ENCODE results near the gene TMEM178B.

TMEM178B gene

DNA sequence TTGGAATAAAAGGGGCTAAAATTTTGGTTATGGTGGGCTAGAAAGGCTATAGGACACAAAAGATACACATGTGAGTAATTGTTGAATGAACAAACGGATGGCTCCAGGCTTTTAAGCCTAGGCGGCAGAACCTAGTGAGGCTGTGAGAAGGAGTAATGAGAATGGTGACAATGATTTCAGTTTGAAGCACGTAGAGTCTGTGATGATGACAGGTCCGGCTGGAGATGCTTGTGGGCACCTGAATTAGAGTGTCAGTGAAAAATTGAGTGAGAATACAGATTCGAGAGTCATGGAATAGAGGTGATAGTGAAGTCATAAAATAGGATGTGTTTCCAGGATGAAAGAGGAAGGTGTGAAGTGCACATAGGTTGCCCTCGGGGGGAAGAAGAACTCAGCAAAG, 170.6 kb downstream of the TMEM178B start:
- H3K27ac ChIP-seq = no peak overlapping the region
- DNase-seq (ENCODE audit: low read depth, low spot score) = no peak

DNA sequence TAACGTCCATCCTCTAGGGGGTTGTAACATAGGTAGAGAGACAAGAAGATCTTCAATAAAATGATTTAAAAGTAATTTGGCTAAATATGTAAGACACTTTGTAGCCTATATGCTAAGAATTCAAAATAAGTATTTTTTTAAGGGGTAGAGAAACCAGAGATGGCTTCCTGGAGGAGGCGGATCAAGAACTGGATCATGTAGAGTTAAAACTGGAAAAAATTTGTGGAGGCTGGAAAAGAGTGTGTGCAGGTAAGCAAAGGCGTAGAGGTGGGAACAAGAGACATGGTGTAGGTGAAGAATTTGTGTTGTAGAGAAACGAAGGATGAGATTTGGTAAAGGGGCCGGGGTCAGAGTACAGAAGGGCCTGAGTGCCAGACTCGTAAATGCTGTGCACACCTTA, 172.6 kb downstream of the TMEM178B start:
- no peak for DNase-seq (ENCODE audit: low read depth, low spot score)
- no peak overlapping the region for H3K27ac ChIP-seq

DNA sequence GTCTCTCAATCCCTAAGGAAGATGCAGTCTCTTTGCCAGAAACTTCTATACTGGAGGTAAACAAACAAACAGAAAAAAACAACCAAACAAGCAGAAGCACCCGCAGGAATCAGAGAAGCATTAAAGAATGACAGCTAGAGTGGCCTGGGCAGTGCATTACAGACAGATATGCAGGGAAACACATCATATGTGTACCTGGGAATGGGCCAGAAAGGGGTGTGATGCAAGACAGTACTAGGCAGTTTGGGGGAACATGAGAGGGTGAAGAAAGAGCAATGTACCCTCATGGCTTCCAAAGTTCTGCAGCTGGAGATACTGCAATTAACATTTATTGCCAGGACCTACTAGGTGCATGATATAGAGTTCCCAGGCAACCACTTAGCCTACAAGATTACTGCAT, 177.3 kb downstream of the TMEM178B start:
- no peak for DNase-seq (ENCODE audit: low read depth, low spot score)
- no peak overlapping the region for H3K27ac ChIP-seq

DNA sequence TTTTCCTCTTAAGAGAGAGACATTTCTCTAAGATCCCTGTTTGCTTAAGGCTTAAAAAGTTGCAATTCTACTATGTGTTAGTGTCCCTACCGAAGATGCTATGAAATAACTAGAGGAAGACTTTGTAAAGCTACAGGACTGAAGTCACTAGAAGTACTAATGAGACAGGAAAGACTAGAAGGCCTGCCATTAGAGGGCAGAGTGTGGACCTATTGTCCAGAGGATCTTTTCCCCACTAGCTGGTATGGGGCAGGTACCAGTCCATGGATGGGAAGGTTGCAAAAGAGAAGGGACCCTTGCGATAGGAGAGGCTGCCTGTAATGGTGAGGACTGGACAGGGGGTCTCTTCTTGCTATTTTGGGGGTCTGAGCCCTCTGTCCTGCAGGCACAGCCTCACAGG, 178.1 kb downstream of the TMEM178B start:
- no peak for DNase-seq (ENCODE audit: low read depth, low spot score)
- no peak overlapping the region for H3K27ac ChIP-seq

DNA sequence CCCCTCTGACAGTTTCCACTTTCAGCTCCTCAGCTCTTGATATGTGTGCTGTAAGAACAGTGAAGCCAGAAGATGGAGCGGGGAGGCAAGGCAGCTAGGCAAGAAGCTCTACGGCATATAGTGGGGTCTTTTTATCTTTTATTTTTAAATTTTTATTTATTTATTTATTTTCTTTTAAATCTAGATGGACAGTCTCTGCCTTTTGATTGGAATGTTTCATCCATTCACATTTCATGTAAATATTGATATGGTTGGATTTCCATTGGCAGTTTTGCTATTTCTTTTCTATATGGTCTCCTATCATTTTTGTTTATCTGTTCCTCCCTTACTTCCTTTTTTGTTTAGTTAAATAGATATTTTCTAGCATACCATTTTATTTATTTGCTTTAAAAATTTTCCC, 183.7 kb downstream of the TMEM178B start:
- H3K27ac ChIP-seq = no peak overlapping the region
- no peak for DNase-seq (ENCODE audit: low read depth, low spot score)

DNA sequence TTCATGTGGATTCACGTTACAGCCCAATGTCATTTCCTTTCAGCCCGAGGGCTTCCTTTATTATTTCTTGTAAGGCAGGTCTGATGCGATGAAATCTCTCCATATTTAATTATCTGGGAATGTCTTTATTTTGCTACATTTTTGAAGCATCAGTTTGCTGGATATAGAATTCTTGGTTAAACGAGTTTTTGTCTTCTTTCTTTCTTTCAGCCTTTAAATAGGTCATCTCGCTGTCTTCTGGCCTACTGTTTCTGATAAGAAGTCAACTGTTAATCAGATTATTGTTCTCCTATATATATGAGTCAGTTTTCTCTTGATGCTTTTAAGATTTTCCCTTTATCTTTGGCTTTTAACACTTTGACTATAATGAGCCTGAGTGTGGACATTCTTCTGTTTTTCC, 184.7 kb downstream of the TMEM178B start:
- H3K27ac ChIP-seq = no peak overlapping the region
- no peak for DNase-seq (ENCODE audit: low read depth, low spot score)

DNA sequence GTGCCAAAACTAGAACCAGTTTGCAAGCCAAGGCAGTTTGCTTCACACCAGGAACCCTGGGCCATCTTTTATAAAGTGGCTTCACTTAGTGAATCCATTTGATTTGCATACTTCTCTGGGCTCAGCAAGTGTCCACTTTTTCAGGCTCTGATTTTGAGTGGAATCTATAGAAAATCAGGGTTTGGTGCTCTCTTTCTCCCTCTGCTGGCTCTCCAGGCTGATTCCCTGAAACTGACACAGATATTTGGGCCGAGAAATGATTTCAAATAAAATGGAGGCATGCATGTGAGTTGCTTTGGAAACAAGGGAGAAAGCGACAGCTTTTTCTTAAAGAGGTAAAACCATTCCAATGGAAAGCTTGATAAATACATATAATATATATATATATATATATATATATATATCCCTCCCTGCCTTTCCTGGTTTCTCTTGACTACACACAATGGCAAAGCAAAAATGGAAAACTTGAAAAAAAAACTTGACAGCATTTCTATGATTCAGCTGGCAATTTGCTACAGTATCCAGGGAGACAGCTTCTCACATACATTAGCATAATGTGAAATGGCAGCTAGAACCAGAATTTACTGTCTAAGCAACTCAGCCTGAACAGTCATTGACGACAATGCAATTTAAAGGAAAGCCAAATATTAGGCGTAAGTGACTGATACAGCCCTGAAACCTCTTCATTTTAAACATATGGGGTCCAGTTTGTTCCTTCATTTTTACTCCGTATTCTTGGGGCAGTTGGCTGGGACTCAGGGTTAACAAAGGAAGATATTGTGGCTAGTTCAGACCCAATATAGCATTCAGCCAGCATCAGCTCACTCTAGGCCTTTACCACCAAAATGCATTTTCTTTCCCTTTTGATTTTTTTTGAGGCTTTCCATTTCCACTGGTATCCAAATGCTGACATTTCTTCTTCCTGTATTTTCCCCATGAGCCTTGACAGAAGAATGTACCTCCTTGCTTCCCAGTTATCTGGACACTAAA, 188.5 kb downstream of the TMEM178B start:
- DNase-seq (ENCODE audit: low read depth, low spot score) = no peak
- H3K27ac ChIP-seq = no peak overlapping the region

DNA sequence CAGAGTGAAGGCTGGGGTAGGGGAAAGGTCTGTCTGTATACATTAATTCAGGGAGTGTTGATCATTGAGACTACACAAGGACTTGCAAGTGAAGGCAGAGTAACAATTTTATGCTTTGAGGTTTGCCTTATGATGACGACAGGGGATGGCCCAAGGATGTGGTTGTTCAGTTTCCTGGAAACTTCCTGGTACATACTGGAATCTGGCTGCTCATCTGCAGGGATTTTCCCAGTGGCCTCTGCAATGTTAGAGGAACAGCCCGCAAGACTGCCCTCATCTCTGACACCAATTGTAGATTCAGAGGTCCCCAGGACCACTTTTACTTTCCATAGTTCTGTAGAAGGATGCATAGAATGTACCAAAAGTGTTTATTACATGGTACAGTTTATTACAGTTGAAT, 189.6 kb downstream of the TMEM178B start:
- no peak for DNase-seq (ENCODE audit: low read depth, low spot score)
- H3K27ac ChIP-seq = no peak overlapping the region

DNA sequence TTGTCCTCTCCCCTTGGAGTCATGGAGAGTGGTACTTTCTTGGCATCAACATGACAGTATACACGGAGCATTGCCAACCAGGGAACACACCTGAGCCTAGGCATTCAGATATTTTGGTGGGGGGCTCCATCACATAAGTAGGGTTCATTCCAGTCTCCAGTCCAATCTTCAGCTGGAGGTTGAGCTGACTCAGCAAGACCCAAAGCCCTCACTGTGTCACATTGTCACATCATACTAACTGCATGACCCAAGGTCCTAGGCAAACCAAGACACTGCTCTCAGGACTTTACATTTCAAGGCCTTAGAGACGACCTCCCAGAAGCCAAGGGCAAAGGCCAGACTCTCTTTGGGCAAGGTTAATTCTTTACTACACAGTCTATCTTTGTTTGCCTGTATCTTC, 190.1 kb downstream of the TMEM178B start:
- H3K27ac ChIP-seq = no peak overlapping the region
- no peak for DNase-seq (ENCODE audit: low read depth, low spot score)

DNA sequence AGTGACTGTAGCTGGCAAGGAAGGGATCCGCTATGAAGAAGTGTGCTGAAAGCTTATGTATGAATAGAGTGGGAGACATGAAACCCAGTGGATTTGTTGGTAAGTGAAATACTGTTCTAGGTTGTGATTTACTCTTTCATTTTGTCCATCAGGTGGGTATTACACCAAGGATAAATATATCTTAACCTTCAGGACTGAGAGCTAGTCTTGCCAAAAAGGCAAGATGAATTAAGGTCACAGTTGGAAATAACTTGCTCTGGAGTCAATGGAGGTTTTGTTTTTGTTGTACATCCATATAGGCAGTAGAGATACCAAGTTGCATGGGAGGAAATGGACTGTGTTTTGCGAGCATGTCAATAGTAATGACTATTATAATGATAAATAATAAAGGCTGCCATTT, 190.6 kb downstream of the TMEM178B start:
- no peak overlapping the region for H3K27ac ChIP-seq

DNA sequence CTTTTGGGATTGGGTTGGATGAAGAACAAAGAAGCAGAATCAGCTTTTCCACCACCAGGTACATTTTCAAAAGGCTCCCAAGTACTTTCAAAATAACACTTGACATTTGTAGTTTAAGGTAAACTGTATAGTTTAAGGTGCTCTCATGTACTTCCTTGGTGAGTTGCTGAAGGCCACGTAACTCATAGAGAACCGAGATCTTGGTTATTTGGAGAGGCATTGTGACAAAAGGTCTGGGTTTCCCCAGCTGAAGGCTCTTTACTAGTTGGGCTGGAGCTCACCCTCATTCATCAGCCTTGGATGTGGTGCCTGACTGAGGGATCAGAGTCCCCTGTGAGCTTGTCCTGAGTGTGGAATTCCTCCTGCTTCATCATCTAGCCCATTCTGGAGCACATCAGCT, 191.8 kb downstream of the TMEM178B start:
- DNase-seq (ENCODE audit: low read depth, low spot score) = no peak
- H3K27ac ChIP-seq = no peak overlapping the region

More for the DNA sequence above, 190.6 kb downstream of the TMEM178B start:
- no peak for DNase-seq (ENCODE audit: low read depth, low spot score)

DNA sequence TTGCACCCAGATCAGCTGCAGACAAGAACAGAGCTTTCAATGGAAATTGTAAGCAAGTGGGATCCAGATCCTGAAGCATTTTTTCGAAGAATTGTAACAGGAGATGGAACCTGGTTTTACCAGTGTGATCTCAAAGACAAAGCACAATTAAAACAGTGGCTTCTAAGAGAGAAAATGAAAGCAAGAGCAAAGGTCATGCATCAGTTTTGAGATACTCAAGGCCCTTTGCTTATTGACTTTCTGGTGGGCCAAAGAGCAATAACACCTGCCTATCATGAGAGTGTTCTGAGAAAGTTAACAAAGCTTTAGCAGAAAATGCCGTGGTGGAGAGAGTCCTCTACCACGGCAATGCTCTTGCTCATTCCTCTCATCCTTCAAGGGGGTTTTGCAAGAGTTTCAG, 194.8 kb downstream of the TMEM178B start:
- no peak for DNase-seq (ENCODE audit: low read depth, low spot score)
- H3K27ac ChIP-seq = no peak overlapping the region

DNA sequence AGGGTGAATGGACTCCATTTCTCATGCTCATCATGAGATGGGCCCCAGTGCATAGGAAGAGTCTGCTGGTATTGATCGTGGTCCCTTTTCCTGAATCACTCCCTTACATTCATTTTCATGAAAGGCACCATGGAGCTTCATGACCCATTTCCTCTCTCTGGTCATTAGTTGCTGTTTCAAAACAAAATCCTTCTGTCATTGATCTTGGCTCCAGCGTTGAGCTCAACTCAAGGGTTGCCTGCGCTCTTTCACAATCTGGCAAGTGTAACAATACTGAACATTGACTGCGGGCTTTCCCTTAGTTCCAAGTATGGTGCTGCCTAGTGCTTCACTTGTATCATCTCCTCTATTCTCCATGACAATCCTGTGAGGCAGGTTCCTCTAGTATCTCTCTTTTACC, 197.6 kb downstream of the TMEM178B start:
- no peak for DNase-seq (ENCODE audit: low read depth, low spot score)
- H3K27ac ChIP-seq = no peak overlapping the region

DNA sequence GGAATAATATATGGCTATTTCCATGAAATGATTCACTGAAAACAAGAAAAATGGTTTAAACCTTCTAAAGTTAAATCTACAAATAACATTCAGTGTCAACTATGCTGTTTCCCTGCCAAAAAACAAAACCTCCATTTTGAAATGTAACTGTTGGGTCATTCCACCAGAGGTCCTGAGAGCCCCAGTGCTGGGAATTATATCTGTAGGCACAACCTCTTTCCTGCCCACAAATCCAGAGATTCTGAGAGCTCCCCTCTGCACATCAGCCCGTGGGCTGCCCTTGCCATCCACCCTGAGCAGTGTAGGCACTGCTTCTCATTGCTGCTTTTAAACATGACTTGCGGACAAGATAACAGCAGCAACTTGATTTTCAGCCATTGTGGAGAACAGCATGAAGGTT, 198.6 kb downstream of the TMEM178B start:
- H3K27ac ChIP-seq = no peak overlapping the region
- no peak for DNase-seq (ENCODE audit: low read depth, low spot score)

DNA sequence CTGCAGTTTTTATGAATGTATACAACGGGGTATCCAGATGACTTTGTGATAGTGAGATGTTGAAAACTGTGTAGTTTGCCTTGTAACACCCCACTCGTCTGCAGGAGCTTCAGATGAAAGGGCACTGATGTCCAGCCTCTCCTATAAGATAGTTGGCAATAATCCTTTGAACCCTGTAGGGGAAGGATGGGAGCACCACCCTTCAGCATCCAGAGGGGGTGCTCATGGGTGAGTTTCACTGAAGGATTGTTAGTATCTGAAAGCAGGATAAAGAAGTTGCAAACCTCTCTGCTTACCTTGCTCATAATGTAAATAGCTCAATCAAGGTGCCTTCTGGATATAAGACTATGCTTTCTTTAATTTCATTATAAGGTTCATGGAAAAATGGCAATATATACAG, 201.5 kb downstream of the TMEM178B start:
- no peak overlapping the region for H3K27ac ChIP-seq
- DNase-seq (ENCODE audit: low read depth, low spot score) = no peak

DNA sequence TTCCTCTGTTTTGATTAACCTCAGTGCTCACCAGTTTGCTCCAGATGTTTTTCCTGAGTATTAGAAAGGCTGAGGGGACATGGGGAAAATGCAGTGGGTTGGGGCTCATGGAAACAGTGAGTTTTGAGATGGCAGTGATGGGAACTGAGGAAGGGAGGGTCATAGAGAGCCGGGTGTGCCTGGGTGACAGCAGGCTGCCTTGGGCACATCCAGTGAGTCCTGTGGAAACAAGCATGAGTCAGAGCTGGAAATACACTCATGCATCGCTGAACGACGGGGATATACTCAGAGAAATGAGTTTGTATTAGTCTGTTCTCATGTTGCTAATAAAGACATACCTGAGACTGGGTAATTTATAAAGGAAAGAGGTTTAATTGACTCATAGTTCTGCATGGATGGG, 202.2 kb downstream of the TMEM178B start:
- no peak overlapping the region for H3K27ac ChIP-seq
- DNase-seq (ENCODE audit: low read depth, low spot score) = no peak

DNA sequence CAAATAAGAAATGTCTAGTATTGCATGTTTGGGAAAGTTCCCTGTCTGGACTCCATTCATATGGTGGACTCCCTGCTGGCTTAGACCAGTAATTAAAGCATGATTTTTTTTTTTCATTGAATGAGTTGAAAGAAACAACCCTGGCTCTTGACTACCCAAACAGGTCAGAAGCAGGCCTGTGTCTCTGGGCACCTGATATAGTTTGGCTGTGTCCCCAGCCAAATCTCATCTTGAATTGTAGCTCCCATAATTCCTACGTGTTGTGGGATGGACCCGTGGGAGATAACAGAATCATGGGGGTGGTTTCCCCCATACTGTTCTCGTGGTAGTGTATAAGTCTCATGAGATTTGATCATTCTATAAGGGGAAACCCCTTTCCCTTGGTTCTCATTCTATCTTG, 206.2 kb downstream of the TMEM178B start:
- no peak for DNase-seq (ENCODE audit: low read depth, low spot score)
- H3K27ac ChIP-seq = no peak overlapping the region

DNA sequence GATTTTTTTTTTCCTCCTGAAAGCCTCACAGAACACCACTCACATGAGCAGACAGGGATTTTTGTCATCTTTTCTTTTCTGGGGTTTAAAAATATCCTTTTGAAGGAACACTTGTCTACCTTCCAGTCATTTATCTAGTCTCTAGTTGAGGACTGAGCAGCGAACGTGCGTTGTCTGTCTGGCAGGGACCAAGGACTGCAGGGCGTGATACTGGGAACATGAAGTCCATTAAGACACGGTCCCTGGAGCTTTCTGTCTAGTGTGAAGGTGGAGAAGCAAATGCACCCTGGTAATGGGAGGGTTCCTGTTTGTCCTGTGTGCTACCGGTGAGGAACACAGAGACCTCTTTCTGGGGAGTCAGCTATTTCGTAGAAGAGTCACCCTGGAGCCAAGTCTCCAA, 207.4 kb downstream of the TMEM178B start:
- DNase-seq (ENCODE audit: low read depth, low spot score) = no peak
- H3K27ac ChIP-seq = no peak overlapping the region

DNA sequence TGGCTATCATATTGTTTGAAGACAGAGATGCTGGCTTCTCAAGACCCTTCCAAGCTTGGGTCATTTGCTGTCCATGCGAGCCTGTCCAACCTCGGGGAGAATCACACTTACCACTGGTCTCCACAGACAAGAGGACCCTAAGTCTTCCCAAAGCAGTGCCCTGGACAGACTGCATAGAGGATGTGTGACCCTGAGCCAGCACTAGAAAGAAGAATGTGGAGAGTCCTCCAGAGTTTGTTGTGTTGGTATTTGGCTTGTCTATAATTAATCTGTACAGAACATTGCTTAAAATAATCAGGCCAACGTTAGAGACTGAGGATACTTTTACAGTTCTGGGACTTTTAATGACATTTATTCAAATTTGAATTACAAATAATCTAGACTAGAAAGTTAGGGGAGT, 212.7 kb downstream of the TMEM178B start:
- no peak overlapping the region for H3K27ac ChIP-seq
- no peak for DNase-seq (ENCODE audit: low read depth, low spot score)

DNA sequence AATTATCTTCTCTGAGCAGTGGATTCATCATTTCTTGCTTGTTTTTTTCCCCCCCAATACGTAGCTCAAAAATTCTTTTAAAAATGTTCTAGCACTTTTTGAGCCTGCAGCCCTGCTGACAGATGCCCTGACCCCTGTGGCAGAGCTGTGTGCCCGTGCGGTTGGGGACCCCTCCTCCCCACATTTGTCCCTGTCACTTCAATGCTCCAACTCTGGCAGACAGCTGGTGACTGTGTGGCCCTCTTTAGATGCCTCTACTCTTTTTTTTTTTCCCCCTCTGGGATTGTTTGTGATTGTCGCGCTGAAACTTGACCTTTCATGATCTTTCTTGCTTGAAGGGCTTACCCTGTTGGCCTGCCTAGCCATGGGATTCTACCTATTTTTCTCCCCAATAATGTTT, 214.1 kb downstream of the TMEM178B start:
- no peak for DNase-seq (ENCODE audit: low read depth, low spot score)
- H3K27ac ChIP-seq = no peak overlapping the region

DNA sequence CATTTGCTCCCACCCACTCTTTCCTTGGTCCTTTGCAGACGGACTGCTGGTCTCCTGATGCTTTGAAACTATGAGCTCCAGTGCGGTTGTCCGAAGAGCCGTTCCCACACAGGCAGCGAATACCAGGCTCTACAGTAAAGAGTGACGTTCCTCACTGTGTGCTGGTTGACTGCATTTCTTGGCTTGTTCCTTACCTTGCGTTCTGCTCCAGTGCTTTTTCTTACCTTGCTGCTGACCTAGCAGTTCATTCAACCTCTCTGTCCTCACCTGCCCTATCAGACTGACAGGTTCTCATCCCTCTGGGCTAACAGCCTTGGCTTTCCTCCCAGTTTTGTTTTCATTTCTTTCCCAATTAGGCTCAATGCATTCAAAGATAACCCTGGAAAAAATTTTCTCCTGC, 214.8 kb downstream of the TMEM178B start:
- DNase-seq (ENCODE audit: low read depth, low spot score) = no peak
- no peak overlapping the region for H3K27ac ChIP-seq

DNA sequence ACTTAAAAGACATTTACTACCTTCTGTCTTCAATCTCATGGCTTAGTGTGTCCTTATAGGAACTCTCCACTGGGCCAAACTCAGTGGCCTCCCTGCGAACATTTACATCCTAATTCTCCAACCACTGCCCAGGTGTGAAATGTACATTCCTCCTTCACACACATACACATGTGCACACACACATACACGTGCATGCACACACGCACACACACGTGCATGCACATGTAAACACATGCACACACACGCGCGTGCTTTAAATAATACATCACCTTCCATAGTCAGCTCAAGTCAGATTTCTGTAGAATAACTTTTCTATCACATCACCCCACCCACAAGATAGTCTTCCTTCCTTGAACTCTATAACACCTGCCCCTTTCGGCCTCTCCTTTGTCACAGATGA, 216.5 kb downstream of the TMEM178B start:
- H3K27ac ChIP-seq = no peak overlapping the region
- no peak for DNase-seq (ENCODE audit: low read depth, low spot score)

Data from epithelial cell of prostate (primary cell).